Spleen (tissue), 11 donors: ENCODE measurements around the gene DDX39A. TPM values are rescaled to one million over a fixed set of nuclear protein-coding genes. Genes with fewer than 3 reads are reported as not detected.
"Not testable (repeated sequence)": the region's sequence is repeated elsewhere in the genome, so short reads cannot be mapped to it uniquely, and the experiment has no call there.

Experiments used
- DNase-seq: peaks from one replicate; pipeline ENCODE4 v3.0.0-alpha.2; 2020
- H3K27ac ChIP-seq, 8 donors: fragments of 200-600 bp; sonication (generic) in 7 of 8; 1 replicate in 4 of 8; 2 replicates in 4 of 8; pipeline versions ENCODE4 v1.5.0 to v1.8.0; 2016 to 2021; ENCODE audit warnings: inconsistent platforms in 4 of 8, mild to moderate bottlenecking in 4 of 8, moderate library complexity in 1 of 8
- H3K27me3 ChIP-seq, 7 donors: fragments of 200-600 bp; sonication (generic) in 6 of 7; replicated peaks in 1 of 7; 1 replicate in 4 of 7; 2 replicates in 3 of 7; pipeline versions ENCODE4 v1.5.0 to v1.8.0; 2016 to 2021; ENCODE audit warnings: inconsistent platforms in 3 of 7, mild to moderate bottlenecking in 1 of 7
- H3K36me3 ChIP-seq, 6 donors: fragments of 200-600 bp; sonication (generic) in 5 of 6; 1 replicate in 4 of 6; 2 replicates in 2 of 6; pipeline versions ENCODE4 v1.5.0 to v1.8.0; 2016 to 2021; ENCODE audit warnings: inconsistent platforms in 2 of 6
- H3K4me1 ChIP-seq, 6 donors: fragments of 200-600 bp; sonication (generic) in 5 of 6; 1 replicate in 3 of 6; 2 replicates in 3 of 6; pipeline versions ENCODE4 v1.5.0 to v1.8.0; 2016 to 2021; ENCODE audit warnings: inconsistent platforms in 3 of 6
- H3K4me3 ChIP-seq, 8 donors: fragments of 200-600 bp; sonication (generic) in 7 of 8; 1 replicate in 4 of 8; 2 replicates in 4 of 8; pipeline versions ENCODE4 v1.5.0 to v1.8.0; 2016 to 2021; ENCODE audit warnings: inconsistent platforms in 4 of 8, mild to moderate bottlenecking in 4 of 8, moderate library complexity in 2 of 8
- H3K9me3 ChIP-seq, 8 donors: fragments of 200-600 bp; sonication (generic) in 7 of 8; 1 replicate in 4 of 8; 2 replicates in 4 of 8; pipeline versions ENCODE4 v1.5.0 to v1.8.0; 2016 to 2021; ENCODE audit warnings: inconsistent platforms in 4 of 8
- CTCF ChIP-seq, 11 experiments: fragments of 200-600 bp in 7 of 11; fragments of 450-650 bp in 4 of 11; sonication (generic) in 4 of 11; IDR thresholded peaks in 8 of 11; conservative IDR thresholded peaks in 3 of 11; 1 replicate in 7 of 11; 2 replicates in 4 of 11; pipeline versions ENCODE4 v1.4.0 to v1.8.0; 2016 to 2021; ENCODE audit warnings: antibody characterized with exemption in 11 of 11, inconsistent platforms in 4 of 11, mild to moderate bottlenecking in 1 of 11
- POLR2A ChIP-seq, 3 donors: fragments of 450-650 bp; IDR thresholded peaks; one replicate each; pipeline ENCODE4 v1.5.1; 2017; ENCODE audit warnings: antibody characterized with exemption in 3 of 3, mild to moderate bottlenecking in 1 of 3
- POLR2AphosphoS5 ChIP-seq, 3 donors: sonication (generic); formaldehyde crosslinking; IDR thresholded peaks; one replicate each; pipeline ENCODE4 v1.5.1; 2017; ENCODE audit warnings: antibody characterized with exemption in 3 of 3
- WGBS, 5 donors: extraction: QIAGEN DNeasy Blood & Tissue Kit in 3 of 5; methylation state at CpG; one replicate each; pipeline versions ENCODE4 v1.1.5 to v1.1.7; 2013 to 2018; 5-methylcytosine and 5-hydroxymethylcytosine counted together
- intact Hi-C: fragments of 100-400 bp; cut with DNase I; formaldehyde crosslinking; loops from one replicate; pipeline ENCODE4 v1.15.0; 2023; ENCODE audit warnings: low total_unique reads
- polyA plus RNA-seq, 3 donors: library from polyadenylated mRNA; stranded (reverse); fragments of 200-250 nt; gene quantifications; one replicate each; pipeline ENCODE4 v1.2.1, GENCODE V29; 2013
- total RNA-seq, 7 donors: library from RNA; depleted of rRNA in 3 of 7; stranded (reverse); fragments of >200 nt in 3 of 7; fragmentation: NEBNext Ultra II Directional in 4 of 7; extraction: Animal tissue kit (Norgen Biotek cat#: 25700) in 4 of 7; gene quantifications; one replicate each; pipeline versions ENCODE4 v1.1.0 to v1.2.1, GENCODE V29; 2016 to 2021
- donor health status: healthy with polysubstance abuse.
- donor health status: DM: no; HTN: no; CAD: no; lungs with moderate emphysema.
- donor health status: DM: no; HTN: no; CAD: no.
- donor health status: Bipolar disorder and iron deficiency.
- donor health status: healthy.
- donor health status: DM: no; HTN: no; CAD: no.
- donor health status: DM: yes; HTN: yes; CAD: no.

Gene DDX39A
- total and polyA plus RNA-seq, 10 donors: 81.8 to 267 (median 138) TPM

- intact Hi-C loops: no loop called here
- Histone ChIP-seq H3K36me3 (no peaks in the 10 kb centered on the region), H3K9me3 (no peaks in the 10 kb centered on the region), H3K27ac (peak overlapping the region in 7 of 8 donors; percentile 80 to 98 (median 93)), H3K4me3 (no peak overlapping the region), H3K27me3 (peaks cover 0 to 11% (median 0%) of the 10 kb centered on the region in 7 donors), H3K4me1 (peaks cover 39 to 93% (median 73%) of the 10 kb centered on the region in 6 donors)
- DNase-seq: no peak
- TF ChIP-seq POLR2AphosphoS5 (IDR thresholded peaks at IDR 0.05) (no peak), CTCF (IDR thresholded peaks at IDR 0.05 in 8 of 11, conservative IDR thresholded peaks at IDR 0.05 in 3 of 11) (no peak)
- 69 to 83% (median 77%) methylated on average over 4 of the region's 4 CpGs for WGBS, 5 donors
Observed at GRCh38 chr19:14378890-14379289, 40.3 kb downstream of the DDX39A start.

DNA sequence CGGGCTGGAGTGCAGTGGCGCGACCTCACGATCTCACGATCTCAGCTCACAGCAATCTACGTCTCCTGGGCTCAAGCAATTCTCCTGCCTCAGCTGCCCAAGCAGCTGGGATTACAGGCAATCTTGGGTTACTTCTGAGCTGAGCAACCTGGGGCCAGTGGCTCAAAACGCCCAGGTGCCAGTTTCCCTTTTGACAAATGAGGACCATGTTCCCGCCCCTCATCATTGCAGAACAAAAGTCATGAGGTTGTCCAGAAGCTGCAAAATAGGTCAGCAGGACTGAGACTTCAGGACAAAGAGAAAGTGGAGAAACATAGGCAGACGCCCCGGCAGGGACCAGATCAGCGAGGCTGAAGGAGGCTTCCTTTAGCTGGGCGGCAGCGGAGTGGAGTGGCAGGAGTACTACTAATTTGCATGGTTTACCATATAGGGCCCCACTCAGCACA is 41.2 kb downstream of the DDX39A start:
- Histone ChIP-seq H3K4me3 (peak overlapping the region in 1 of 8 donors; percentile 24), H3K9me3 (no peaks in the 10 kb centered on the region), H3K27ac (peak overlapping the region in 6 of 8 donors; percentile 59 to 98 (median 94)), H3K36me3 (no peaks in the 10 kb centered on the region), H3K4me1 (peaks cover 48 to 93% (median 72%) of the 10 kb centered on the region in 6 donors), H3K27me3 (peaks cover 0 to 11% (median 0%) of the 10 kb centered on the region in 7 donors)
- 66 to 75% (median 71%) methylated on average over 13 of the region's 13 CpGs for WGBS, 5 donors
- DNase-seq: no peak
- no peak for TF ChIP-seq POLR2A (IDR thresholded peaks at IDR 0.05)
- peak in 1 of 3 donors; percentile 51 for TF ChIP-seq POLR2AphosphoS5 (IDR thresholded peaks at IDR 0.05)
- intact Hi-C loops: no loop called here

DNA sequence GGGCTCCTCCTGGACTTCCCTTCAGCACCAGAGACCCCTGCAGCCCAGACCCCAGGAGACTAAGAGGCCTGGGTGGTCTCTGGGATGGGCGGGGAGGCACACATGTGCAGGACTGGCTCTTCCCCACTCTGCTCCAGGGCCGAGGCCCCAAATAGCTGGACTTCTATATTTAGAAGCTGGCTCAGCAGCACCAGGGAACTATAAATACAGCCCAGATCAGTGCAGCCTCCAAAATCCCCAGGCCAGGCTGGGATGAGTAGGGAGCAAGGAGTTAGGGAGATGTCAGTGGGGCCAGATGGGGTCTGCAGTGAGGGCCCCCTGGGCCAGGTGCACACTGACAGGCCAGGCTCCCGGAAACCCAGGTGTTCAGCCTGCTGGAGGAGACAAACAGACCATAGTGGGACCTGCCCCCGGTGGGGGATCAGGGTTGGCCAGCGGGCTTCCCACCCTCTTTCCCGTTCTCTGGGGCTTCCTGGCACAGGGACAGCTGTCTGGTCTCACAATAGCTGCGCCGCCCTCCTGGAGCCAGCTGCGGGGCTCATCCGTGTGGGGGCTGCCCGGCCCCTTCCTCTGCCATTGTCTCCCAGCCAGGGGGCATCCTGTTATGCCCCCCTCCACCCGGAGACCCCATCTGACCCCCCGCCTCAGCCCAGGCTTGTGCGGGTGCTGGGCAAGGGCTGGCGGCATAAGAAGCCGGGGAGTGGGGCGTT is 43.4 kb downstream of the DDX39A start:
- Histone ChIP-seq H3K4me3 (peak overlapping the region in 2 of 8 donors; percentile 7 to 43), H3K27ac (peak overlapping the region; percentile 79 to 98 (median 94)), H3K4me1 (peaks cover 60 to 95% (median 86%) of the 10 kb centered on the region in 6 donors), H3K27me3 (peaks cover 0 to 11% (median 0%) of the 10 kb centered on the region in 7 donors), H3K9me3 (no peaks in the 10 kb centered on the region), H3K36me3 (no peaks in the 10 kb centered on the region)
- intact Hi-C loops: no loop called here
- peak; percentile 84 for DNase-seq
- no peak for TF ChIP-seq CTCF (IDR thresholded peaks at IDR 0.05 in 8 of 11, conservative IDR thresholded peaks at IDR 0.05 in 3 of 11)
- TF ChIP-seq POLR2AphosphoS5 (IDR thresholded peaks at IDR 0.05): peak in 1 of 3 donors; percentile 4
- 18 to 51% (median 31%) methylated on average over 7 to 17 of the region's 17 CpGs for WGBS, 5 donors

GRCh38 chr19:14375055-14375581 is 44.0 kb downstream of the DDX39A start:
- TF ChIP-seq POLR2A (IDR thresholded peaks at IDR 0.05) (peak in 2 of 3 donors; percentile 51 to 68), CTCF (IDR thresholded peaks at IDR 0.05 in 8 of 11, conservative IDR thresholded peaks at IDR 0.05 in 3 of 11) (peak in 1 of 11 experiments; percentile 19), POLR2AphosphoS5 (IDR thresholded peaks at IDR 0.05) (peak; percentile 87 to 94 (median 89))
- H3K27me3 ChIP-seq: peaks cover 0 to 11% (median 0%) of the 10 kb centered on the region in 7 donors
- peak overlapping the region; percentile 87 to 98 (median 94) for H3K27ac ChIP-seq
- DNase-seq: peak; percentile 94
- peak overlapping the region in 2 of 8 donors; percentile 7 to 43 for H3K4me3 ChIP-seq
- H3K9me3 ChIP-seq: no peaks in the 10 kb centered on the region
- WGBS, 5 donors: 5 to 14% (median 10%) methylated on average over 11 to 12 of the region's 12 CpGs
- H3K4me1 ChIP-seq: peaks cover 57 to 95% (median 85%) of the 10 kb centered on the region in 6 donors
- intact Hi-C loops: no loop called here
- no peaks in the 10 kb centered on the region for H3K36me3 ChIP-seq

DNA sequence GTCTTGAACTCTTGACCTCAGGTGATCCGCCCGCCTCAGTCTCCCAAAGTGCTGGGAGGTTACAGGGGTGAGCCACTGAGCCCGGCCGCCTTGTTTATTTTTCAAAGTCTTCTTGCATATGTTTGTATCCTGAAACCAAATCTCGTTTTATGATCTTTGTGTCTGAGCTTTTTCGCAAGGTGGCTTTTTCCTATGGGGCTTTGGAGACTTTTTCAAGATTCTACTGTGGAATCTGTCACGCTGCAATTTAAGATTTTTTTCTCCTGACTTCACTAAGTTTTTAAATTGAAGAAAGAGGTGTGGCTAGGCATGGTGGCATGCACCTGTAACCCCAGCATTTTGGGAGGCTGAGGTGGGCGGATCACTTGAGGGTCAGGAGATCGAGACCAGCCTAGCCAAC is 44.8 kb downstream of the DDX39A start:
- 92 to 95% (median 94%) methylated on average over 9 of the region's 9 CpGs for WGBS, 5 donors
- intact Hi-C loops, H3K36me3 ChIP-seq, DNase-seq, H3K9me3 ChIP-seq: not testable (repeated sequence)
- peak overlapping the region; percentile 87 to 98 (median 94) for H3K27ac ChIP-seq
- peaks cover 0 to 11% (median 0%) of the 10 kb centered on the region in 7 donors for H3K27me3 ChIP-seq
- peaks cover 58 to 95% (median 85%) of the 10 kb centered on the region in 6 donors for H3K4me1 ChIP-seq
- peak overlapping the region in 1 of 8 donors; percentile 43 for H3K4me3 ChIP-seq

DNA sequence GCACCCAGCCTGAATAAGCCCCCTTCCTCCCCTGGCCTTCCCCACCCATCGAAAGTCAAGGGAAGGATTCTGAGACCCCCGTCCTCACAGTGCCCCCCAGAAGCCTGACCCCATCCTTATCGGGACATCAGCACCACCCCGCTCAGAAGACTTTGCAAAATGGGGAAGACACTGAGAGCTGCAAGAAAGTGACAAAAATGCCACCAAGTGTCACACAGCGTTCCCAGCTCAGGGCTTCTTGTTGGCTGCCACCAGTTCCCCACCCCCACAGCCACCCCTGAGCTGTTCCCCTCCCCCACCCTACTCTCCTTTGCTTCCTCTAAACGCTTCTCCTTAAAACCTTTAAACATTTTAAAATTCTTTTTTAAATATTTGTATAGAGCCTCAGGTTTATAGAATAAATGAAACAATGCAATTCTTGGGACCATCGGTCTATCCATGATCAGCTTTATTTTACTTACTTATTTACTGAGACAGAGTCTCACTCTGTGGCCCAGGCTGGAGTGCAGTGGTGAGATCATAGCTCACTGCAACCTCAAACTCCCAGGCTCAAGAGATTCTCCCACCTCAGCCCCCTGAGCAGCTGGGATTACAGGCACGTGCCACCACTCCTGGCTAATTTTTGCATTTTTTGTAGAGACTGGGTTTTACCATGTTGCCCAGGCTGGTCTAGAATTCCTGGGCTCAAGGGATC is 46.6 kb downstream of the DDX39A start:
- peaks cover 66 to 96% (median 90%) of the 10 kb centered on the region in 6 donors for H3K4me1 ChIP-seq
- 40 to 57% (median 49%) methylated on average over 6 to 8 of the region's 8 CpGs for WGBS, 5 donors
- not testable (repeated sequence) for DNase-seq

More for the DNA sequence above, 46.6 kb downstream of the DDX39A start:
- intact Hi-C loops, H3K9me3 ChIP-seq, H3K4me3 ChIP-seq, H3K36me3 ChIP-seq: not testable (repeated sequence)
- peaks cover 0 to 11% (median 0%) of the 10 kb centered on the region in 7 donors for H3K27me3 ChIP-seq
- H3K27ac ChIP-seq: peak overlapping the region; percentile 58 to 98 (median 94)
